ENCODE measurements around the gene SCG5.
"Not testable (repeated sequence)": the region's sequence is repeated elsewhere in the genome, so short reads cannot be mapped to it uniquely, and the experiment has no call there.

The SCG5 gene, protein sequence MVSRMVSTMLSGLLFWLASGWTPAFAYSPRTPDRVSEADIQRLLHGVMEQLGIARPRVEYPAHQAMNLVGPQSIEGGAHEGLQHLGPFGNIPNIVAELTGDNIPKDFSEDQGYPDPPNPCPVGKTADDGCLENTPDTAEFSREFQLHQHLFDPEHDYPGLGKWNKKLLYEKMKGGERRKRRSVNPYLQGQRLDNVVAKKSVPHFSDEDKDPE

GRCh38 chr15:32641517-32642059 is at the start of gene SCG5:
Gene SCG5, plus strand, starts transcription at chr15:32641710. Its CDS starts 1,883 bp downstream, at chr15:32643593.
- FAIRE-seq: no peak

DNA sequence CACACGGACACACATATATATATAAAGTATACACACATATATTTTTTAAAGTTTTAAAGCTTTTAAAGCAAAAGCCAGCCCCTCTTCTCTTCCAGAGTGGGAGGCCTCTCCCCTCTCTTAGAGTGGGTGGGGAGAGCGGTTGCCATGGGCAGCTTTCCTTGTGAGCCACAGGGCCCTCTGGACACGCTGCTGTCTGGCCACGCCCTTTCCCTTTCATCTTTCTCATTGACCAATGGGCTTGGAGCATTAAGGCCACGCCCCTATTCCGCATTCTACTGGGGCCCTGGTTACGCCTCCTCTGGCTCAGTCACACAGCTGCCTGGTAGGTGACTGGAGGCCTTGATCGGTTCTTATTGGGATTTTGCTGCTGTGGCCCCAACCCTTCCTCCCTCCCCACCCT is 48.4 kb upstream of the SCG5 start, which contains the start of gene GOLGA8N:
TSS of gene GOLGA8N (plus strand) at position 306 of the 400 bp plus-strand sequence.
- not testable (repeated sequence) for FAIRE-seq

GRCh38 chr15:32609518-32609917 is 32.0 kb upstream of the SCG5 start:
- FAIRE-seq: not testable (repeated sequence)

- FAIRE-seq: peak; percentile 78
These were observed 30.8 kb upstream of the SCG5 start for GRCh38 chr15:32610719-32611118.

DNA sequence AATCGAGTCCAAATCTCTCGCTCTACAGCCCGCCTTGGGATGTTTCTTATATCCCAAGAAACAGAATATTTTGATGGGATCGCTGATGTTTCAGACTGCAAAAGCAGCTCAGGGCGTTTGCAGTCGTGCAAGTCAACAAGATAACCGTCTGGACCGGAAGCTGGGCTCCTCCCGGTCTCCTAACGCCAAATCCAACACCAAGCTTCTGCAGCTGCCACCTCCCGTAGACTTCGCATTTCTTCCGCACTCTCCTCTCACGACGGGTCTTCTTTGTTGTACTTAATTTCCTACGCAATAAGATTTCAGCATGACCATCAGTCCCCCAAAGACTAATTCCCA is 26.8 kb upstream of the SCG5 start:
- FAIRE-seq: not testable (repeated sequence)

- FAIRE-seq: peak; percentile 23
These were observed 26.2 kb upstream of the SCG5 start, which contains the start of gene ARHGAP11A for GRCh38 chr15:32615051-32615870. Gene ARHGAP11A, plus strand, starts transcription at chr15:32615504. Its CDS starts 708 bp downstream, at chr15:32616212.

GRCh38 chr15:32615871-32616426 is 25.6 kb upstream of the SCG5 start:
- FAIRE-seq: not testable (repeated sequence)

- no peak for FAIRE-seq
These were observed 5.1 kb upstream of the SCG5 start for GRCh38 chr15:32636410-32636809.

DNA sequence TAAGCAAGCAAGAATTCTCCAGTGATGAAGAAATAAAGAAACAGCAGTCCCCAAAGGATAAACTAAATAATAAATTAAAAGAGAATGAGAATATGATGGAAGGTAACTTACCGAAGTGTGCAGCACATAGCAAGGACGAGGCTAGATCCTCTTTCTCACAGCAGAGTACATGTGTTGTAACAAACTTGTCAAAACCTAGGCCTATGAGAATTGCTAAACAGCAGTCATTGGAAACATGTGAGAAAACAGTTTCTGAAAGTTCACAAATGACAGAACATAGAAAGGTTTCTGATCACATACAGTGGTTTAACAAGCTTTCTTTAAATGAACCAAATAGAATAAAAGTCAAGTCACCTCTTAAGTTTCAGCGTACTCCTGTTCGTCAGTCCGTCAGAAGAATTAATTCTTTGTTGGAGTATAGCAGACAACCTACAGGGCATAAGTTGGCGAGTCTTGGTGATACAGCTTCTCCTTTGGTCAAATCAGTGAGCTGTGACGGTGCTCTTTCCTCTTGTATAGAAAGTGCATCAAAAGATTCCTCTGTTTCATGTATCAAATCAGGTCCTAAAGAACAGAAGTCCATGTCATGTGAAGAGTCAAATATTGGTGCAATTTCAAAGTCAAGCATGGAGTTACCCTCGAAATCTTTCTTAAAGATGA is 4.5 kb upstream of the SCG5 start:
- FAIRE-seq: no peak

GRCh38 chr15:32637704-32638103 is 3.8 kb upstream of the SCG5 start:
- FAIRE-seq: no peak

- FAIRE-seq: no peak
These were observed 1.3 kb downstream of the SCG5 start for GRCh38 chr15:32642667-32643435.

GRCh38 chr15:32643907-32644445 is 2.5 kb downstream of the SCG5 start:
- FAIRE-seq: no peak

DNA sequence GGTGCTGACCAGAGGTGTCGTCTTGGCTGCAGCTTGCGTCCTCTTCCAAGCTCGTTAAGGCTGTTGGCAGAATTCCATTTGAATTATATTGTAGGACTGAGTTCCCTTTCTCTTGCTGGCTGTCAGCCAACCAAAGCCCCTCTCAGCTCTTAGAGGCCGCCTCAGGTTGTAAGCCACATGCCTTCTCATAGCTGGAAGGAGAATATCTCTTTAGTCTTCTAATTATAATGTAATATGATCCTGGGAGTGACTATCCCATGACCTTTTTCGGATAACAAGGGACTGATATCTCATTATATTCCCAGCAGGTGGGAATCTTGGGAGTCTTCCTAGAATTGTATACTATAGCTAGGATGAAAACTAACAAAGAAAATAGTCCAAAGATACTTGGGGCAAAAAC is 4.8 kb downstream of the SCG5 start:
- FAIRE-seq: no peak

DNA sequence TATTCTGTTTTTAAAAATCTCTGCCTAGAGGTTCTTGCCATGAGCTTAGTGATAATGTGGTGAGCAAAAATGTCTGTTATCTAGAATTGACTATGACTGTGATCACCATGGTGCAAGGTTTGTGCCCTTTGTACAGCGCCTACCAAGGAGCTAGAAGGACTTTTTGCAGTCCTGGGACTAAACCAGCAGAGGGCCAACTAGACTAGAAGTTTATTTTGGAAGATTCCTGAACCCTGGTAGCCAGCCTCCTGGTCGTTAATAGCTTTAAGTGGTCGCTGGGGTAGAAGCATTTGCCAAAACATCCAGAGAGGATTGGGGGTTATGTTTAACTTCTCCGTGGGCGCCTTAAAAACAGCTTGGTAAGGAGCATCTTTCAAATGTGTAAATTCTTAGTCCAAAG is 7.8 kb downstream of the SCG5 start:
- FAIRE-seq: no peak

DNA sequence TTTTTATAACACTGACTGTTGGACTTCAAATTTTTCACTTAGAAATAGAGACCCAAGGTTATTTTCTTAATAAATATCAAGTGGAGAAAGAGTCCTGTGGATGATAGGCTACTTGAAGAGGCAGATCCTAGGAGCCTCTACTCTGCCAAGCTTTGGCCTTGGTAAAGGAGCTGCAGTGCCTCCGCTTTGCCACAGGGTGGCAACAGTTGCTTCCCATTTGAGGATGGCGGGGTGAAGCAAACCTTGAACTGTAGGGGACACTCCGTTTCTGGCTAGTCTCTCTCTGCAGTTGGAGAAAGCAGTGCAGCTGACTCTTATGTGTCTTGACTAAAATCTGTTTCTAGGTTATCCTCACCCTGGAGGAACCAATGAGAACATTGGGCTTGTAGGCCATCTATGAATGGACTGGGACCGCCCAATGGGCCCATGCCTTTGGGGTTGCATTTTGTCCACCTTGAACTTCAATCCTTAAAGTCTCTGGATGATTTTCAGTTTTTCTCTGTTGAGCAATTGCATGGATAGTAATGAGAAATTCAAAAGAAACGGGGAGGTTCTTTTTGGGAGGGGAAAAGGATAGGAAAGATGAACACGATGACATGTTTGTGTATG is 9.8 kb downstream of the SCG5 start:
- no peak for FAIRE-seq

DNA sequence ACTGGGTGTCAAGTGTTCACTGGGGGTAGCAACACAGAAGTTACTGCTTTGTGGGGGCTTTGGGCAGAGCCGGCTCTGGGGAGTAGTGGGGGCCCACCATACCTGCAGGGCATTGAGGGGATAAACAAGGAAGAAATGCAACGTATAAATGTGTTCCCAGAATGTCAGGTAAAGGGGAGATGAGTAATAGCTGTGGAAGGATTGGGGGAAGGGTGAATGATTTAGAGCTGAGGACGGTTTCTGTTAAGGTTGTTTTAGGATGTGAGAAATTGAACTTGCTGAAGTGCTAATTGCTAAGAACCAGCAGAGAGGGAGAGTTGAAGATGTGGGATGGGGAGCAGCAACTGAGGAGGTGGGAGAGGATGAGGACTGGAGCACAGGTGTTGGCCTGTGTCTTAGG is 10.7 kb downstream of the SCG5 start:
- FAIRE-seq: no peak

DNA sequence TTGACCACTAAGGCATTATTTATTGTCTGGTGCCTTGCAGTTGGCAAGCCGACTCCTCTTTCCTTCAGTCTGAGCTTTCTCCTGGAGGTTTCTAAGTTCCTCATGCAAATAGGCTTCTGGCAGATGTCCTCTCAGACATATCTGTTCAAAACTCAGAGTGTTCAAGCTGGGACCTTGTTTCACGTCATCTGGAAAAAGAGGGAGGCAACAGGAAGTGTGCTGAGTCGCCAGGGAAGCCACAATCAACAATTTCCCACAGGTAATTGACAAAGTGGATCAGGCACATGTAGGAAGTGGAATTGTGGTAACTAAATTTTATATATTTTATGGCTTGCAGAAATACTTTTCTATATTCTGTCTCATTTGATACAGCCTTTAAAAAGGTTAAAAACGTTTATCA is 14.6 kb downstream of the SCG5 start:
- FAIRE-seq: no peak

GRCh38 chr15:32656496-32656895 is 15.0 kb downstream of the SCG5 start:
- FAIRE-seq: no peak

- FAIRE-seq: no peak
These were observed 15.8 kb downstream of the SCG5 start for GRCh38 chr15:32657198-32657883.

DNA sequence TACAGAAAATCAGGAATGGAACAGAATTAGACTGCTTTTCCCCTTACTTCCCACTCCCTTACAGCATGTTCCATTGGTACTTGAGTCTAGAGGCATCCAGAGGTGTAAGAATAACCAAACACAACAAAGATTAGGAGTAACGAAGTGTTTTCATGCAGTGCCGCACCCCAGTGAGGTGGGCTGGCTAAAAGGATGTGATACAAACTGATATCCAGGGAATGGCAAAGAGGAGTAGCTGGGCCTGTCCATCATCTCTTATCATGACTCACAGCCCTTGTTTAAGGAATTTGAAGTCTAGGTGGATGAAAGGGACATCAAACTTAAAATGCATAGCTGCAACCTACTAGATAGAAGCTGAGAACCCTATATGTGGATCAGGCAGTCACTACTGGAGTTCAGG is 16.4 kb downstream of the SCG5 start:
- FAIRE-seq: no peak
